Neural progenitor cell (in vitro differentiated cells): ENCODE results near the gene IFNK. TPM values are rescaled to one million over a fixed set of nuclear protein-coding genes. Genes with fewer than 3 reads are reported as not detected.

Experiments used
- DNase-seq: peaks from one replicate; pipeline ENCODE4 v3.0.0-alpha.2; 2016; ENCODE audit warnings: low spot score
- H2AFZ ChIP-seq: fragments of 200-600 bp; sonication (generic); replicated peaks from 2 replicates; pipeline ENCODE4 v1.6.1; 2016; ENCODE audit warnings: antibody characterized with exemption
- H3F3A ChIP-seq: fragments of 200-600 bp; sonication (generic); 2 replicates; pipeline ENCODE4 v1.6.1; 2016; ENCODE audit warnings: antibody characterized with exemption, low read depth
- H3K27ac ChIP-seq: fragments of 200-600 bp; sonication (generic); 2 replicates; pipeline ENCODE4 v1.5.1; 2016; ENCODE audit warnings: mild to moderate bottlenecking
- H3K27me3 ChIP-seq: fragments of 200-600 bp; sonication (generic); 2 replicates; pipeline ENCODE4 v1.6.1; 2016; ENCODE audit warnings: mild to moderate bottlenecking, moderate library complexity
- H3K36me3 ChIP-seq: fragments of 200-600 bp; sonication (generic); 2 replicates; pipeline ENCODE4 v1.5.1; 2016
- H3K4me1 ChIP-seq: fragments of 200-600 bp; sonication (generic); 2 replicates; pipeline ENCODE4 v1.6.1; 2016; ENCODE audit warnings: mixed run types
- H3K4me2 ChIP-seq: fragments of 200-600 bp; sonication (generic); 2 replicates; pipeline ENCODE4 v1.6.1; 2016
- H3K4me3 ChIP-seq: fragments of 200-600 bp; sonication (generic); 2 replicates; pipeline ENCODE4 v1.5.1; 2016
- H3K79me2 ChIP-seq: fragments of 200-600 bp; sonication (generic); 2 replicates; pipeline ENCODE4 v1.6.1; 2016; ENCODE audit warnings: low read depth
- H3K9ac ChIP-seq: fragments of 200-600 bp; sonication (generic); 2 replicates; pipeline ENCODE4 v1.6.1; 2016
- H3K9me3 ChIP-seq: fragments of 200-600 bp; sonication (generic); 2 replicates; pipeline ENCODE4 v1.5.1; 2016; ENCODE audit warnings: low read depth
- H4K20me1 ChIP-seq: fragments of 200-600 bp; sonication (generic); 2 replicates; pipeline ENCODE4 v1.6.1; 2016; ENCODE audit warnings: low read depth
- H3K27ac Mint-ChIP-seq: 3 replicates; pipeline ENCODE4 v1.8.0; 2021; ENCODE audit warnings: mixed read lengths
- H3K27me3 Mint-ChIP-seq: 2 replicates; pipeline ENCODE4 v1.8.0; 2022; ENCODE audit warnings: low read depth, mild to moderate bottlenecking, inconsistent platforms, moderate library complexity, mixed read lengths; ENCODE audit not compliant: insufficient read depth
- H3K36me3 Mint-ChIP-seq: 3 replicates; pipeline ENCODE4 v1.8.0; 2021; ENCODE audit warnings: mixed read lengths
- H3K4me1 Mint-ChIP-seq: 3 replicates; pipeline ENCODE4 v1.8.0; 2021; ENCODE audit warnings: mixed read lengths
- H3K4me3 Mint-ChIP-seq: 3 replicates; pipeline ENCODE4 v1.8.0; 2021; ENCODE audit warnings: mild to moderate bottlenecking, moderate library complexity, mixed read lengths
- H3K9me3 Mint-ChIP-seq: 3 replicates; pipeline ENCODE4 v1.8.0; 2020; ENCODE audit warnings: mixed read lengths
- CTCF ChIP-seq: fragments of 200-600 bp; sonication (generic); IDR thresholded peaks from 2 replicates; pipeline ENCODE4 v1.5.1; 2017; ENCODE audit warnings: antibody characterized with exemption, mild to moderate bottlenecking
- EZH2 ChIP-seq: fragments of 200-600 bp; sonication (generic); IDR thresholded peaks from 2 replicates; pipeline ENCODE4 v1.6.1; 2017; ENCODE audit warnings: antibody characterized with exemption, mild to moderate bottlenecking, moderate library complexity
- EZH2phosphoT487 ChIP-seq: fragments of 200-600 bp; sonication (generic); IDR thresholded peaks from 2 replicates; pipeline ENCODE4 v1.6.1; 2017; ENCODE audit warnings: antibody characterized with exemption
- total RNA-seq: library from RNA; depleted of rRNA; stranded (reverse); fragments of >200 nt; gene quantifications from 2 replicates; pipeline ENCODE4 v1.2.3, GENCODE V29; 2015; ENCODE audit warnings: low replicate concordance

IFNK gene
- total RNA-seq, 1 donor from 2014 or later: not detected

GRCh38 chr9:27476870-27477515 is 47.1 kb upstream of the IFNK start:
- H3K4me2 ChIP-seq: no peak overlapping the region
- peaks cover 29% of the 10 kb centered on the region for H3K4me1 ChIP-seq
- no peak overlapping the region for H2AFZ ChIP-seq
- Mint-ChIP-seq H3K27me3 (no peaks in the 10 kb centered on the region), H3K36me3 (peaks cover 22% of the 10 kb centered on the region), H3K9me3 (peaks cover 21% of the 10 kb centered on the region), H3K27ac (no peak overlapping the region), H3K4me1 (peaks cover 35% of the 10 kb centered on the region), H3K4me3 (no peak overlapping the region)
- H3K27me3 ChIP-seq: no peaks in the 10 kb centered on the region
- TF ChIP-seq EZH2phosphoT487 (no peak), CTCF (no peak), EZH2 (no peak)
- H3K9ac ChIP-seq: no peak overlapping the region
- H3K4me3 ChIP-seq: no peak overlapping the region
- no peak for DNase-seq
- H3K27ac ChIP-seq: no peak overlapping the region
- H4K20me1 ChIP-seq: peaks cover 7% of the 10 kb centered on the region
- peaks cover 8% of the 10 kb centered on the region for H3K36me3 ChIP-seq
- H3F3A ChIP-seq: peaks cover 8% of the 10 kb centered on the region
- H3K9me3 ChIP-seq: peaks cover 10% of the 10 kb centered on the region
- peaks cover 63% of the 10 kb centered on the region for H3K79me2 ChIP-seq

GRCh38 chr9:27478322-27478721 is 45.8 kb upstream of the IFNK start:
- H4K20me1 ChIP-seq: no peaks in the 10 kb centered on the region
- DNase-seq: no peak
- no peak overlapping the region for H3K27ac Mint-ChIP-seq
- H3K27me3 ChIP-seq: no peaks in the 10 kb centered on the region
- peaks cover 16% of the 10 kb centered on the region for H3K4me1 ChIP-seq
- peaks cover 8% of the 10 kb centered on the region for H3F3A ChIP-seq
- no peaks in the 10 kb centered on the region for H3K27me3 Mint-ChIP-seq
- peaks cover 25% of the 10 kb centered on the region for H3K36me3 Mint-ChIP-seq
- H3K4me1 Mint-ChIP-seq: peaks cover 22% of the 10 kb centered on the region
- peaks cover 8% of the 10 kb centered on the region for H3K36me3 ChIP-seq
- H3K4me3 Mint-ChIP-seq: no peak overlapping the region
- H3K9me3 Mint-ChIP-seq: peaks cover 21% of the 10 kb centered on the region
- H3K4me3 ChIP-seq: no peak overlapping the region
- no peak for TF ChIP-seq CTCF
- no peak for TF ChIP-seq EZH2phosphoT487
- no peak for TF ChIP-seq EZH2
- H3K27ac ChIP-seq: no peak overlapping the region
- H3K9ac ChIP-seq: no peak overlapping the region
- peaks cover 60% of the 10 kb centered on the region for H3K79me2 ChIP-seq
- H2AFZ ChIP-seq: no peak overlapping the region
- peaks cover 10% of the 10 kb centered on the region for H3K9me3 ChIP-seq
- no peak overlapping the region for H3K4me2 ChIP-seq

- Mint-ChIP-seq H3K4me3 (no peak overlapping the region), H3K27me3 (no peaks in the 10 kb centered on the region), H3K27ac (no peak overlapping the region), H3K9me3 (peaks cover 21% of the 10 kb centered on the region), H3K36me3 (peaks cover 27% of the 10 kb centered on the region), H3K4me1 (peaks cover 25% of the 10 kb centered on the region)
- Histone ChIP-seq H3K9ac (no peak overlapping the region), H3K4me2 (no peak overlapping the region), H4K20me1 (no peaks in the 10 kb centered on the region), H3K4me3 (no peak overlapping the region), H2AFZ (no peak overlapping the region), H3K27me3 (no peaks in the 10 kb centered on the region), H3K9me3 (peaks cover 10% of the 10 kb centered on the region), H3F3A (peaks cover 14% of the 10 kb centered on the region), H3K36me3 (peaks cover 8% of the 10 kb centered on the region), H3K79me2 (peaks cover 64% of the 10 kb centered on the region), H3K4me1 (peaks cover 38% of the 10 kb centered on the region), H3K27ac (no peak overlapping the region)
- DNase-seq: no peak
- TF ChIP-seq EZH2: no peak
- no peak for TF ChIP-seq EZH2phosphoT487
- no peak for TF ChIP-seq CTCF
These were observed 41.4 kb upstream of the IFNK start for GRCh38 chr9:27482709-27483108.
